Measurements from ENCODE around the gene PRDM15. TPM values are rescaled to one million over a fixed set of nuclear protein-coding genes. Genes with fewer than 3 reads are reported as not detected.

PRDM15 gene
- total and polyA plus RNA-seq, 5 donors from 2014 or later: 0.75 to 13.2 (median 1.7) TPM

DNA sequence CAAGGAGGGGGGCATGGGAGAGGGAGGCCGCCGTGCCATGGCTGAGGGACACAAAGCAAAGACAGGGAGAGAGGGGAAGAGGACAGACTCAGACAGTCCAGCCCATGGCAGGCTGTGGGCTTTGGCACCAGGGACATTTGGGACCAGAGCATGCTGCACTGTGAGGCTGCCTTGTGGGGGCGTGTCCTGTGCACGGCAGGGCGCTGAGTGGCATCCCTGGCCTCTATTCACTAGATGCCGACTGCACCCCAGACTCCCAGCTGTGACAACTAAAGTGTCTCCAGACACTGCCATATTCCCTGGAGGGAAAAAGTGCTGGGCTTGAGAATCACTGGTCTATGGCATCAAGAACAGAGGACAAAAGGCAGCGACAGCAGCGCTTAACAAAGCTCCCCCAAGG is 18.6 kb upstream of the PRDM15 start:
- Mint-ChIP-seq H3K4me3 (no peak overlapping the region), H3K27ac (peak overlapping the region in 1 of 3 donors; percentile 9), H3K9me3 (no peaks in the 10 kb centered on the region), H3K4me1 (peaks cover 0 to 44% (median 29%) of the 10 kb centered on the region in 4 donors), H3K27me3 (no peaks in the 10 kb centered on the region), H3K36me3 (peaks cover 23% of the 10 kb centered on the region)
- Histone ChIP-seq H3K36me3 (ENCODE audit: control insufficient read depth, insufficient read depth, low read length) (no peaks in the 10 kb centered on the region), H3K9me3 (ENCODE audit: control insufficient read depth in 2 of 2, low read length in 2 of 2) (no peaks in the 10 kb centered on the region), H3K4me1 (ENCODE audit: control insufficient read depth, insufficient read depth, low read length, poor library complexity, severe bottlenecking) (peaks cover 18% of the 10 kb centered on the region), H3K27ac (ENCODE audit: insufficient read depth, low read length, poor library complexity, severe bottlenecking) (no peak overlapping the region), H3K27me3 (ENCODE audit: control insufficient read depth, insufficient read depth, low read length) (no peaks in the 10 kb centered on the region), H3K4me3 (ENCODE audit: low read depth, low read length) (no peak overlapping the region)
- DNase-seq (no peak), ATAC-seq (ENCODE audit: low read depth in 2 of 2) (no peak)

DNA sequence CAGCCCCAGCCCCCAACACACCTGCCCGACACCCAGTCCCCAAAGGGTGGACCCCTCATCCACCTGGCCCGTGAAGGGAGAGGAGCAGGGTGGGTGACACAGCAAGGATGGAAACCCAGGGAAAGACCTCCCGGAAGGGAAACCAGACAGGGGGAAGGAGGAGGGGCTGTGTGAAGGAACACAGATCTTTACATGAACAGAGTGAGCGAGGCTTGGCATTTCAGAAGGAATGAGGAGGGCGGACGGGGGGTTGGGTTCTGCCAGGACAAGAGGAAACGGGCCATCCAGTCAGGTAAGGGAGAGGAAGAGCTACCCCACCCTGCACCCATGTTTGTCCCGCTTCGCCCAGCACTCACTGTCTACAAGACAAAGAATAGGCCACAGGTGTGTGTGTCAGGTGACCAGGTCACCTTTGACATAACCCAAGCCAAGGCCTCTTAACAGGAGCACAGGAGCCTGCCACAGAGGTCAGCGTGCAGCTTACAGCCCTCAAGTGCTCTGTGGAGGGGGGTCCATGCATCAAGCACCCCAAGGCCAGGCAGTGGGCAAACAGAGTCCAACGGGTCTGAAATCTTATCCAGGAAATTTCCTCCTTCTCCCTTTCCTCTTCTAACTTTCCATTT is 18.0 kb upstream of the PRDM15 start:
- ATAC-seq (ENCODE audit: low read depth in 2 of 2): no peak
- no peak for DNase-seq
- H3K27ac Mint-ChIP-seq: peak overlapping the region in 1 of 3 donors; percentile 20
- peaks cover 18% of the 10 kb centered on the region for H3K4me1 ChIP-seq (ENCODE audit: control insufficient read depth, insufficient read depth, low read length, poor library complexity, severe bottlenecking)
- no peaks in the 10 kb centered on the region for H3K9me3 Mint-ChIP-seq
- no peaks in the 10 kb centered on the region for H3K9me3 ChIP-seq (ENCODE audit: control insufficient read depth in 2 of 2, low read length in 2 of 2)
- H3K36me3 Mint-ChIP-seq: peaks cover 20% of the 10 kb centered on the region
- no peaks in the 10 kb centered on the region for H3K36me3 ChIP-seq (ENCODE audit: control insufficient read depth, insufficient read depth, low read length)
- H3K4me1 Mint-ChIP-seq: peaks cover 0 to 42% (median 26%) of the 10 kb centered on the region in 4 donors
- no peak overlapping the region for H3K4me3 Mint-ChIP-seq
- no peak overlapping the region for H3K4me3 ChIP-seq (ENCODE audit: low read depth, low read length)
- H3K27me3 Mint-ChIP-seq: no peaks in the 10 kb centered on the region
- no peaks in the 10 kb centered on the region for H3K27me3 ChIP-seq (ENCODE audit: control insufficient read depth, insufficient read depth, low read length)
- no peak overlapping the region for H3K27ac ChIP-seq (ENCODE audit: insufficient read depth, low read length, poor library complexity, severe bottlenecking)

DNA sequence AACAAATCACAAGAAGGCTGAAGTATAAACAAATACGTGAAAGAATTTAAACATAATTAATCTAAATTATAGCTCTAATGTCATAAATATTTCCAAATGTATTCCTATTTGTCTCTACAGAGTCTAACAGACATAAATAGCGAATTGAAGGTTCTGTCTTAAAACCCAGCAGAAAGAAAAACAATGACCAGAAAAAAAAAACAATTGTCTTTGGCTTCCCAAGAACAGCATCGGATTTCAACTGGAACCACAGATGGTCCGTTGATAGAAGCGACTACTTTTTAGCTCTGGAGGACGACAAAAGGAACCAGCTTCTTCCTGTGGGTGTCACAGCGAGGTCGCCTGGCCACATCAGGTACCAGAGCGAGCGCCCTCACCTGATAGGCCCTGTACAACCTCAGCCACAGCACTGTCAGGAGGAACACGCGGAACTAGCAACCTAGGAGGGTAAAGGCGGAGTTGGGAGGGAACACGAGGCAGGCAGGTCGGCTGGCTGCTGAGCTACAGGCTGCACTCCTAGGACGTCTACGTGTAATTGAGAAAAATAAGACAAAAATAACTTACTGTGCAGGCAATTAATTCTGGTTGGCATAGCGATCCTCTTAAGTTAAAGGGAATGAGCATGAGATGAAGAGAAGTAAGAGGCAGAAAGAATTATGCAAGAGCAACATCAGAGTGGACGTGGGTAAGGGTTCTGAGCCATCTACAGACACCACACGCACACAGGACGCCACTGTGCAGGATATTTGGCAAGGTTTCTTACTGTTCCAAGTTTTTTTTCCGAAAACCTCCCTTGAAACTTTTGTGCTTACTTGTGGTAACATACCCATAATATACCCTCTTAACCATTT is 16.7 kb upstream of the PRDM15 start:
- ATAC-seq (ENCODE audit: low read depth in 2 of 2) (peak; percentile 89 to 92), DNase-seq (peak in 2 of 3 donors; percentile 63 to 82)
- Histone ChIP-seq H3K27me3 (ENCODE audit: control insufficient read depth, insufficient read depth, low read length) (no peaks in the 10 kb centered on the region), H3K9me3 (ENCODE audit: control insufficient read depth in 2 of 2, low read length in 2 of 2) (no peaks in the 10 kb centered on the region), H3K4me1 (ENCODE audit: control insufficient read depth, insufficient read depth, low read length, poor library complexity, severe bottlenecking) (peaks cover 18% of the 10 kb centered on the region), H3K36me3 (ENCODE audit: control insufficient read depth, insufficient read depth, low read length) (no peaks in the 10 kb centered on the region), H3K27ac (ENCODE audit: insufficient read depth, low read length, poor library complexity, severe bottlenecking) (no peak overlapping the region), H3K4me3 (ENCODE audit: low read depth, low read length) (no peak overlapping the region)
- Mint-ChIP-seq H3K36me3 (peaks cover 10% of the 10 kb centered on the region), H3K4me1 (peaks cover 0 to 33% (median 20%) of the 10 kb centered on the region in 4 donors), H3K9me3 (no peaks in the 10 kb centered on the region), H3K27me3 (no peaks in the 10 kb centered on the region), H3K27ac (peak overlapping the region; percentile 16 to 60 (median 25)), H3K4me3 (peak overlapping the region in 1 of 4 donors; percentile 44)

DNA sequence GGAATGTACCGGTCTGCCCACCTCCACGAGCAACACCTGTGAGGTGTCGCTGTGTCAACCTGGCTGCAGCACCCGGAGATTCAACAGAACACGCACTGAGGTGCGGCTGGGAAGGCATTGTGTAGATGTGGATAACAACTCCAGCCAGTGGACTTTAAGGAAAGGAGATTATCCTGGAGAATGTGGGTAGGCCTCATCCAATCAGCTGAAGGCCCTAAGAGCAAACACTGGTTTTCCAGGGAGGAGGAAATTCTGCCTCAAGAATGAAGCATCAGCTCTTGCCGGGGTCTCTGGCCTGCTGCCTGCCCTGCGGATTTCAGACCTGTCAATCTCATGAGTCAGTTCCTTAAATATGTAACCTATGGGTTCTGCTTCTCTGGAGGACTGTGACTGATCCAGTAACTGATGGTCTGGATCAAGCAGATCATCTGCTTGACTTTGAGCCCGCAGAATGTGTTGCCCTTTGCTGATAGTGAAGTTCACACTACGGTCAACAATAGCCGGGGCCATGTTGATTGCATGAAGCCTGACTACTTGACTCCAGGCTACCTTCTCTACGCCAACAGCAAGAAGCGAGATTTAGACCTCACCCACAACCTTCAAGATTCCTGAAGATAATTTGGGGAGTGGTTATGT is 15.9 kb upstream of the PRDM15 start:
- H3K4me1 ChIP-seq (ENCODE audit: control insufficient read depth, insufficient read depth, low read length, poor library complexity, severe bottlenecking): peaks cover 17% of the 10 kb centered on the region
- Mint-ChIP-seq H3K27ac (peak overlapping the region in 1 of 3 donors; percentile 25), H3K36me3 (peaks cover 10% of the 10 kb centered on the region), H3K9me3 (no peaks in the 10 kb centered on the region), H3K4me3 (no peak overlapping the region), H3K27me3 (no peaks in the 10 kb centered on the region), H3K4me1 (peaks cover 0 to 31% (median 20%) of the 10 kb centered on the region in 4 donors)
- no peaks in the 10 kb centered on the region for H3K9me3 ChIP-seq (ENCODE audit: control insufficient read depth in 2 of 2, low read length in 2 of 2)
- no peak overlapping the region for H3K27ac ChIP-seq (ENCODE audit: insufficient read depth, low read length, poor library complexity, severe bottlenecking)
- DNase-seq: no peak
- no peaks in the 10 kb centered on the region for H3K36me3 ChIP-seq (ENCODE audit: control insufficient read depth, insufficient read depth, low read length)
- no peak overlapping the region for H3K4me3 ChIP-seq (ENCODE audit: low read depth, low read length)
- no peak for ATAC-seq (ENCODE audit: low read depth in 2 of 2)
- no peaks in the 10 kb centered on the region for H3K27me3 ChIP-seq (ENCODE audit: control insufficient read depth, insufficient read depth, low read length)

DNA sequence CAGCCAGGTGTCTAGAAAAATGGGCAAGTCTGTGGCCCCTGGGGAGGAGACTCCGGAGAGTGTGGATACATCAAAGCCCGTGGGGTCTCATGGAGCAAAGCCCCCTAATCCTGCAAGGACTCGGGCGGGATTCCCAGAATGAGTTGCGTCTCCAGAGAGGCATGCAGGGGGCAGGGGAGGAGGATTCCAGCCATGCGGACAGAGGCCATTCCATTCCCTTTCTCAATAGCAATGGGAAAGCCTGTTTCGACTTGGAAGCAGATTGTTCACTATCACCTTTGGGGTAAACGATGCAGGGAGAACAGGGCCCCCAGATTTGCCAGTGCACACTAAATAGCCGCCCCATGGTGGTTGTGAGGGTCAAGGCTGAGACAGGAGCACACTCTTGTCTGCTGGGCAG is 15.4 kb upstream of the PRDM15 start:
- Histone ChIP-seq H3K4me3 (ENCODE audit: low read depth, low read length) (no peak overlapping the region), H3K27me3 (ENCODE audit: control insufficient read depth, insufficient read depth, low read length) (no peaks in the 10 kb centered on the region), H3K27ac (ENCODE audit: insufficient read depth, low read length, poor library complexity, severe bottlenecking) (no peak overlapping the region), H3K9me3 (ENCODE audit: control insufficient read depth in 2 of 2, low read length in 2 of 2) (no peaks in the 10 kb centered on the region), H3K4me1 (ENCODE audit: control insufficient read depth, insufficient read depth, low read length, poor library complexity, severe bottlenecking) (peaks cover 12% of the 10 kb centered on the region), H3K36me3 (ENCODE audit: control insufficient read depth, insufficient read depth, low read length) (no peaks in the 10 kb centered on the region)
- Mint-ChIP-seq H3K36me3 (peaks cover 10% of the 10 kb centered on the region), H3K4me1 (peaks cover 0 to 26% (median 18%) of the 10 kb centered on the region in 4 donors), H3K9me3 (no peaks in the 10 kb centered on the region), H3K27ac (peak overlapping the region in 1 of 3 donors; percentile 38), H3K4me3 (no peak overlapping the region), H3K27me3 (no peaks in the 10 kb centered on the region)
- no peak for ATAC-seq (ENCODE audit: low read depth in 2 of 2)
- DNase-seq: no peak

DNA sequence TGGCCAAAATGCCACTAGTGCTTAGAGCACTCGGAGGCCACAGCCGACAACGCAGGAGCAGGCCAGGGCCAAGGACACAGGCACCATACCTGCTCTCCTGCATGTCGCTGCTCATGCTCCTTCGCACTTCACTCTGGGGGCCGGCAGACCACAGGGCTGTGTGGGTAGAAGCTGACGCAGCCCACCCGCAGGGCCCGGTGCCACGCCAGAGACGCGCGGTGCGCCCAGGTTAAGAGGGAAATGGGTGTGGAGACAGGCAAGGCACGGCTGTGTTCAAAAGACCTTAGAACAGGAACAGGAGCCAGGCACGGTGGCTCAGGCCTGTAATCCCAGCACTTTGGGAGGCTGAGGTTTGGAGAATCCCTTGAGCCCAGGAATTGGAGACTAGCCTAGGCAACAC is 13.6 kb upstream of the PRDM15 start:
- Mint-ChIP-seq H3K36me3 (peaks cover 15% of the 10 kb centered on the region), H3K4me1 (peaks cover 0 to 15% (median 7%) of the 10 kb centered on the region in 4 donors), H3K4me3 (no peak overlapping the region), H3K27me3 (no peaks in the 10 kb centered on the region), H3K27ac (no peak overlapping the region), H3K9me3 (no peaks in the 10 kb centered on the region)
- peaks cover 4% of the 10 kb centered on the region for H3K36me3 ChIP-seq (ENCODE audit: control insufficient read depth, insufficient read depth, low read length)
- no peaks in the 10 kb centered on the region for H3K27me3 ChIP-seq (ENCODE audit: control insufficient read depth, insufficient read depth, low read length)
- H3K4me1 ChIP-seq (ENCODE audit: control insufficient read depth, insufficient read depth, low read length, poor library complexity, severe bottlenecking): peaks cover 6% of the 10 kb centered on the region
- no peak overlapping the region for H3K27ac ChIP-seq (ENCODE audit: insufficient read depth, low read length, poor library complexity, severe bottlenecking)
- ATAC-seq (ENCODE audit: low read depth in 2 of 2): no peak
- H3K4me3 ChIP-seq (ENCODE audit: low read depth, low read length): no peak overlapping the region
- no peaks in the 10 kb centered on the region for H3K9me3 ChIP-seq (ENCODE audit: control insufficient read depth in 2 of 2, low read length in 2 of 2)
- DNase-seq: no peak

DNA sequence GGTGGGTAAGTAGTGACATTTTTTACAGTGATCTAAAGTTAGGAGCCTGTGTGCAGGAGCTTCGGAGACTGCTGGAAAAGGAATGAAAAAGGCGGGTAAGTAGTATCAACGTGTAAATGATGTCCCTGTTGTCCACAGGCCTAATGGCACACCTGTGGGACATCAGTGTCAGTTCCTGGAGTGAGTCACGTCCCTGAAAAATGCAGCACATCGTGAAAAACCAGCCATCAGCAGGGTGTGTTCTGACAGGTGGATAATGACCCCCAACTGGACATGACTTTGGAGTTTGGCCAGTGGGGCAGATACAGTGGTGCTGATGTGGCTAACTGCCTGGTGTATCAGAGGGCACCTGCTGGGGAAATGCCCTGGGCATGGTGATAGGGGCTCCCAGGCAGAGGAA is 12.0 kb upstream of the PRDM15 start:
- no peaks in the 10 kb centered on the region for H3K9me3 Mint-ChIP-seq
- Histone ChIP-seq H3K27me3 (ENCODE audit: control insufficient read depth, insufficient read depth, low read length) (no peaks in the 10 kb centered on the region), H3K4me3 (ENCODE audit: low read depth, low read length) (no peak overlapping the region), H3K4me1 (ENCODE audit: control insufficient read depth, insufficient read depth, low read length, poor library complexity, severe bottlenecking) (peaks cover 6% of the 10 kb centered on the region), H3K9me3 (ENCODE audit: control insufficient read depth in 2 of 2, low read length in 2 of 2) (no peaks in the 10 kb centered on the region), H3K36me3 (ENCODE audit: control insufficient read depth, insufficient read depth, low read length) (peaks cover 4% of the 10 kb centered on the region), H3K27ac (ENCODE audit: insufficient read depth, low read length, poor library complexity, severe bottlenecking) (no peak overlapping the region)
- no peak overlapping the region for H3K27ac Mint-ChIP-seq
- ATAC-seq (ENCODE audit: low read depth in 2 of 2): no peak
- H3K36me3 Mint-ChIP-seq: peaks cover 14% of the 10 kb centered on the region
- H3K4me1 Mint-ChIP-seq: peaks cover 0 to 10% (median 6%) of the 10 kb centered on the region in 4 donors
- no peak overlapping the region for H3K4me3 Mint-ChIP-seq
- no peaks in the 10 kb centered on the region for H3K27me3 Mint-ChIP-seq
- no peak for DNase-seq

Data from CD4-positive, CD25-positive, alpha-beta regulatory T cell (primary cell).